HepG2 (cell line): ENCODE data around the gene FAM222A. TPM values are rescaled to one million over a fixed set of nuclear protein-coding genes. Genes with fewer than 3 reads are reported as not detected.

Experiments used
- BRF2 ChIP-seq: sonication (generic); formaldehyde crosslinking; IDR thresholded peaks from 2 replicates; pipeline ENCODE4 v1.8.1; 2022; ENCODE audit warnings: mild to moderate bottlenecking, missing genetic modification reagents
- CEBPZ ChIP-seq: IDR thresholded peaks from 2 replicates; pipeline ENCODE4 v1.6.1; 2012; ENCODE audit warnings: low read length, improper control_type of control experiment
- ERF ChIP-seq: IDR thresholded peaks from 2 replicates; pipeline ENCODE4 v1.6.1; 2018; ENCODE audit warnings: missing biosample characterization, missing genetic modification reagents
- KLF9 ChIP-seq: IDR thresholded peaks from 2 replicates; pipeline ENCODE4 v1.6.1; 2016; ENCODE audit warnings: low read depth
- MAFF ChIP-seq: IDR thresholded peaks from 2 replicates; pipeline ENCODE4 v1.6.1; 2011; ENCODE audit warnings: low read depth, low read length, improper control_type of control experiment
- RFXAP ChIP-seq: sonication (generic); formaldehyde crosslinking; IDR thresholded peaks from 2 replicates; pipeline ENCODE4 v1.4.0; 2020; ENCODE audit warnings: missing genetic modification reagents, borderline replicate concordance
- SKI ChIP-seq: fragments of 450-650 bp; IDR thresholded peaks from one replicate; pipeline ENCODE4 v1.6.1; 2018; ENCODE audit warnings: mild to moderate bottlenecking; ENCODE audit not compliant: partially characterized antibody
- SMAD3 ChIP-seq: sonication (generic); formaldehyde crosslinking; IDR thresholded peaks from 2 replicates; pipeline ENCODE4 v1.4.0; 2020; ENCODE audit warnings: missing genetic modification reagents
- TERF1 ChIP-seq: sonication (generic); formaldehyde crosslinking; IDR thresholded peaks from 2 replicates; pipeline ENCODE4 v1.8.0; 2022; ENCODE audit warnings: mild to moderate bottlenecking, missing genetic modification reagents, moderate library complexity
- TOPORS ChIP-seq: sonication (generic); formaldehyde crosslinking; IDR thresholded peaks from 2 replicates; pipeline ENCODE4 v1.8.0; 2023; ENCODE audit warnings: mild to moderate bottlenecking, missing genetic modification reagents
- ZBTB43 ChIP-seq: sonication (generic); formaldehyde crosslinking; conservative IDR thresholded peaks from 2 replicates; pipeline ENCODE4 v1.4.0; 2020; ENCODE audit warnings: missing genetic modification reagents
- ZMYM3 ChIP-seq: sonication (generic); formaldehyde crosslinking; IDR thresholded peaks from 2 replicates; pipeline ENCODE4 v1.5.1; 2020; ENCODE audit warnings: mild to moderate bottlenecking, missing genetic modification reagents
- ZNF441 ChIP-seq: sonication (generic); formaldehyde crosslinking; IDR thresholded peaks from 2 replicates; pipeline ENCODE4 v1.7.0; 2021; ENCODE audit warnings: missing genetic modification reagents, borderline replicate concordance
- ZNF570 ChIP-seq: sonication (generic); formaldehyde crosslinking; IDR thresholded peaks from 2 replicates; pipeline ENCODE4 v1.4.0; 2020; ENCODE audit warnings: mild to moderate bottlenecking, missing genetic modification reagents, borderline replicate concordance
- ZNF607 ChIP-seq: sonication (generic); formaldehyde crosslinking; IDR thresholded peaks from 2 replicates; pipeline ENCODE4 v1.5.1; 2020; ENCODE audit warnings: missing genetic modification reagents, mild to moderate bottlenecking, borderline replicate concordance
- polyA plus RNA-seq, 8 experiments: library from polyadenylated mRNA; depleted of rRNA in 3 of 8; stranded (reverse) in 7 of 8; unstranded in 1 of 8; fragments of >200 nt; fragmentation: Illumina TruSeq in 4 of 8; extraction: Trizol in 4 of 8; gene quantifications; 2 replicates each; pipeline versions ENCODE4 v1.2.1 to v1.2.3, GENCODE V29; 2011 to 2016; ENCODE audit warnings: low read depth in 4 of 8, missing spikeins in 1 of 8, mixed read lengths in 1 of 8; ENCODE audit not compliant: insufficient read depth in 1 of 8
- total RNA-seq, 5 experiments: library from RNA; depleted of rRNA; stranded (reverse); fragments of >200 nt; fragmentation: Illumina TruSeq; extraction: Trizol; gene quantifications; 2 replicates each; pipeline ENCODE4 v1.2.3, GENCODE V29; 2016; ENCODE audit warnings: low read depth in 1 of 5
- TF ChIP-seq, protein P1 (sequence below): sonication (generic); formaldehyde crosslinking; IDR thresholded peaks from 2 replicates; pipeline ENCODE4 v1.4.0; 2020; ENCODE audit warnings: missing genetic modification reagents, low read depth, mild to moderate bottlenecking, borderline replicate concordance
- TF ChIP-seq, protein P2 (sequence below): sonication (generic); formaldehyde crosslinking; IDR thresholded peaks from 2 replicates; pipeline ENCODE4 v1.5.0; 2020; ENCODE audit warnings: missing genetic modification reagents, mild to moderate bottlenecking, borderline replicate concordance
- TF ChIP-seq, protein P3 (sequence below): IDR thresholded peaks from 2 replicates; pipeline ENCODE4 v1.6.1; 2018; ENCODE audit warnings: missing genetic modification reagents, mild to moderate bottlenecking, missing compliant biosample characterization

The FAM222A gene
- total and polyA plus RNA-seq, 2 of the 13 experiments (the other 11 are each of a cell fraction or from before 2014, with no cell fraction given) = 2.7 to 9.6 TPM

DNA sequence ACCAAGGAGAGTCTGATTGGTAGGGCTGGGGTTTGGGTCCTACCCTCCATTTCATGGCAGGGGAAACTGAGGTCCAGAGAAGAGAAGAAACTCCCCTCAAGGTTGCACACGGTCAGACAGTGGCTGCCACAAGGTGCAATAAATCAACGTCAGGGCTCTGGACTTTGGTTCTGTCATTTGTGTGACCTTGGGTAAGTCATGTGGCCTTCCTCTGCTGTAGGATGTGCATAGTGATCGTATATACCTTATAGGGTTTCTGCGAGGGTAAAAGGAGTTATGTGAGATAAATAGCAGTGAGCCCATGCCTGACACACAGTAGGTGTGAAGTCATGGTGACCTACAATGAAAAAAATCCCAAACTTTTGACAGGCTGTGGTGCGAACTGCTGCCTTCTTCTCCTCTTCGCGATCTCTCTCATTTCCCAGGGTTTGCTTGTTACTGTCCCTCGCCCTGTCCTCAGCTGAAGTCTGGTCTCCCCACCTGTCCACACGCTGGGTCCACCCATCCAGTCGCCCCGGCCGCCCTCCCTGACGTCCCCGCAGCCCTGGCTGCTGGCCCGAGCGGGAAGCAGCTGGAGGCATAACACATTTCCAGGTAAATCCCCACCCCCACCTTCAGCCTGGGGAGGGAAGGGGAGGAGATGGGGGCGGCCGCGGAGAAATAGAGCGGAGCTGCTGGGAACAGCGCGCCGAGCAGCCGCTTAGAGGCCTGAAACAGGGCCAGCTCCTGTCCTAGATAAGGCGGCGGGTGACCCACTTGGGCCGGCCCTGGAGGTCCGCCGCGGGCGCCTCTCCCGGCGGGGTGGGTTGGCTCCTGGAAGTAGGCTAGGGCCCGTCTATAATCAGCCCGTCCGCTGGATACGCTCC, 1.8 kb upstream of the FAM222A start (continued):
- no peak for TF ChIP-seq CEBPZ
- TF ChIP-seq ERF (CRISPR knock-in tag) = no peak
- TF ChIP-seq KLF9 (CRISPR knock-in tag) = no peak
- no peak for TF ChIP-seq TOPORS (CRISPR knock-in tag)
- no peak for TF ChIP-seq ZBTB43 (CRISPR knock-in tag)
- no peak for TF ChIP-seq ZNF441 (CRISPR knock-in tag)
- no peak for TF ChIP-seq SMAD3
- TF ChIP-seq ZNF607 = peak; percentile 57; the same call in 1 of the 2 replicates
- no peak for TF ChIP-seq TERF1 (CRISPR knock-in tag)
- no peak for TF ChIP-seq SKI
- no peak; the same call in 1 of the 2 replicates for TF ChIP-seq ZMYM3 (CRISPR knock-in tag)
- TF ChIP-seq, protein P1, sequence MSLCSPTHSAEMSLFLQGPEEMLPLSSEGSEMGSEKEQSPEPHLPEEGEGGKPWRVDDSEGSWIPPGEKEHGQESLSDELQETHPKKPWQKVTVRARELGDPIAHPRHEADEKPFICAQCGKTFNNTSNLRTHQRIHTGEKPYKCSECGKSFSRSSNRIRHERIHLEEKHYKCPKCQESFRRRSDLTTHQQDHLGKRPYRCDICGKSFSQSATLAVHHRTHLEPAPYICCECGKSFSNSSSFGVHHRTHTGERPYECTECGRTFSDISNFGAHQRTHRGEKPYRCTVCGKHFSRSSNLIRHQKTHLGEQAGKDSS (CRISPR knock-in tag) = no peak
- TF ChIP-seq MAFF = no peak
- TF ChIP-seq, protein P2, sequence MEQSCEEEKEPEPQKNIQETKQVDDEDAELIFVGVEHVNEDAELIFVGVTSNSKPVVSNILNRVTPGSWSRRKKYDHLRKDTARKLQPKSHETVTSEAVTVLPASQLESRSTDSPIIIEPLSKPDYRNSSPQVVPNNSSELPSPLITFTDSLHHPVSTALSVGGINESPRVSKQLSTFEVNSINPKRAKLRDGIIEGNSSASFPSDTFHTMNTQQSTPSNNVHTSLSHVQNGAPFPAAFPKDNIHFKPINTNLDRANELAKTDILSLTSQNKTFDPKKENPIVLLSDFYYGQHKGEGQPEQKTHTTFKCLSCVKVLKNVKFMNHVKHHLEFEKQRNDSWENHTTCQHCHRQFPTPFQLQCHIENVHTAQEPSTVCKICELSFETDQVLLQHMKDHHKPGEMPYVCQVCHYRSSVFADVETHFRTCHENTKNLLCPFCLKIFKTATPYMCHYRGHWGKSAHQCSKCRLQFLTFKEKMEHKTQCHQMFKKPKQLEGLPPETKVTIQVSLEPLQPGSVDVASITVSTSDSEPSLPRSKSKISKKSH (CRISPR knock-in tag) = no peak
- TF ChIP-seq RFXAP = no peak
- no peak for TF ChIP-seq BRF2 (CRISPR knock-in tag)
- TF ChIP-seq, protein P3, sequence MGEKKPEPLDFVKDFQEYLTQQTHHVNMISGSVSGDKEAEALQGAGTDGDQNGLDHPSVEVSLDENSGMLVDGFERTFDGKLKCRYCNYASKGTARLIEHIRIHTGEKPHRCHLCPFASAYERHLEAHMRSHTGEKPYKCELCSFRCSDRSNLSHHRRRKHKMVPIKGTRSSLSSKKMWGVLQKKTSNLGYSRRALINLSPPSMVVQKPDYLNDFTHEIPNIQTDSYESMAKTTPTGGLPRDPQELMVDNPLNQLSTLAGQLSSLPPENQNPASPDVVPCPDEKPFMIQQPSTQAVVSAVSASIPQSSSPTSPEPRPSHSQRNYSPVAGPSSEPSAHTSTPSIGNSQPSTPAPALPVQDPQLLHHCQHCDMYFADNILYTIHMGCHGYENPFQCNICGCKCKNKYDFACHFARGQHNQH (CRISPR knock-in tag) = no peak
- no peak for TF ChIP-seq ZNF570
